HCEC 1CT (cell line): ENCODE results near the gene WDR13.
"Not testable (repeated sequence)": the region's sequence is repeated elsewhere in the genome, so short reads cannot be mapped to it uniquely, and the experiment has no call there.

Experiments used
- DNase-seq: peaks from one replicate; pipeline ENCODE4 v3.0.0-alpha.2; 2017

Gene WDR13

DNA sequence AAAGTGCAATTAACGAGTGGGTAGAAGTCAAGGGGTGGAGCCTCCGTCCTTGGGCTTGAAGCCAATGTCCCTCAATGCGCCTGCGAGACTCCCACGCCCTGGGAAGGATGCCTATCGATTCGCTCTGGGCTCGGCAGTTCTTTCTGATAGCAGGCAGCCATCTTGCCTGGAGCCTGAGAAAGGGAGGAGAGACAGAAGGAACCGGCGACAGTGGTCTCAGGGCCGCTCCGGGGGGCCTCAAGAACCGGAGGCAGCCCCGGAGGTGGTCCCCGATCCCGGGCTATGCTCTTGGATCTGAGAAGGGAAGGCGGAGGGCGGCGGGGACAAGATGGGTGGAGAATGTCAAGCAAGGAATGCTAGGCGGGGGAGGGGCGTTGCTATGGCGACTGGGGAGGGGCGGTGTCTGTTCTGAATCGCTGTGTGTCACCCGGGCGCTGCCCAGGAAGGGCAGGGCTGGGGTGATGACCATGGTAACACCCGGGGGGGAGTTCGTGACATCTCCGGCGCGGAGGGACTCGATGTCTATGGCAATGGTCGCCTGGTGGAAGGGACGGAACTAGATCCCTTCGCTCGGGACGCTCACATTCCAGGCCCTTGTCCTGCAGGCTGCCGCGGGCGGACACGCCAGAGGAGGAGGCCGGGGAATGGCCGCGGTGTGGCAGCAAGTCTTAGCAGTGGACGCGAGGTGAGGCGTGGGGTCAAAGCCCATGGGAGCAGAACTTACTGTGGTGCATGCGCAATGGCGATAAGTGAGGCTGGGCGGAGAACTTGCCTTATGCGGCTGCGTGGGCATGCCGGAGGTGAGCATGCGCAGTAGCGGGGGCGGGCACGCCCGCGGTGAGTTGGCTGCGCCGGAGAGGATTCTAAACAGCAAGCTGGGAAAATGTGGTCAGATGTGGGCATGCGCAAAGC, at the start of gene WDR13:
Gene WDR13 (plus strand): TSS at position 140 of the 912 bp plus-strand sequence. CDS start 505 bp downstream, at position 645.
- DNase-seq: peak; percentile 87

DNA sequence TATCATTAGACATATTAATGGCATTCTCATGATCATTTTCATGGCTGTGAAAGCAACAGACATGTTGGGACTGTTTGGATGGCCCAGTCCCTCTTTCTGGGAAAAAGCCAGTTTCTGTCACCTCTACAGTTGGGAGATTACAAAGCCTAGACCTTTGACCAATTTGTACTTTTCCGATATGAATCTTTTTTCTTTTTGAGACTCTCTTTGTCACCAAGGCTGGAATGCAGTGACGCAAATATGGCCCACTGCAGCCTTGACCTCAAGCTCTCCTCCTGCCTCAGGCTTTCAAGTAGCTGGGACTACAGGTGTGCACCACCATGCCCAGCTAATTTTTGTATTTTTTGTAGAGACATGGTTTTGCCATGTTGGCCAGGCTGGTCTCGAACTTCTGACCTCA, 48.4 kb upstream of the WDR13 start:
- DNase-seq: no peak

DNA sequence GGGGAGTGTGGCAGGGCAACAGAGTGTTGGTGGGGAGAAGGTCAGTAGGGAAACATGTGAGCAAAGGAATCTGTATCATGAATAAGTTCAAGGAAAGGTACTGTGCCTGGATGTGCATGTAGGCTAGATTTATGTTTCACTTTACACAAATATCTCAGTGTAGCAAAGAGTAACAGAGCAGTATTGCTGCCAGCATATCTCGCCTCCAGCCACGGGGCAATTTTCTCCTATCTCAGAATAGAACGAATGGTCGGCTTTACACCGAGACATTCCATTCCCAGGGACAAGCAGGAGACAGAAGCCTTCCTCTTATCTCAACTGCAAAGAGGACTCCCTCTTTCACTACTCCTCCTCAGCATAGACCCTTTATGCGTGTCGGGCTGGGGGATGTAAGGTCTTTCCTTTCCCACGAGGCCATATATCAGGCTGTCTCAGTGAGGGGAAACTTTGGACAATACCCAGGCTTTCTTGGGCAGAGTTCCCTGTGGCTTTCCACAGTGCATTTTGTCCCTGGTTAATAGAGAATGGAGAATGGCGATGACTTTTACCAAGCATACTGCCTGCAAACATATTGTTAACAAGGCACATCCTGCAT, 41.5 kb upstream of the WDR13 start:
- not testable (repeated sequence) for DNase-seq

DNA sequence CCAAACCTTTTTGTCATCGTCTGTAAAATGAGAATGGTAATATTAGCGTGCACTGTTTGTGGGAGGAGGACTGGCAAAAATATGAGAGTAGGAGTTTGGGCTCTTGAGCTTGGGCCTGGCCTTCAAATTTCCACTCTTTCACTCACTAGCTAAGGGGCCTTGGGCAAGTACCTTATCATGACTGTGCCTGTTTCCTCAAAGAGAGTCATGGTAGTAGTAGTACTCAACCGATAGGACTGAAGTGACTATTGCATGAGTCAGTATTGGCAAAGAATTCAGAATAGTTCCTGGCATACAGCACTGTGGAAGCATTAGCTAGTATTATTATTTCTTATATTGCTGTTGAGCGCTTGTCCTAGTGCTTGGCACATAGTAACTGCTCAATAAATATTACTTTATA, 39.0 kb upstream of the WDR13 start:
- DNase-seq: peak; percentile 82

DNA sequence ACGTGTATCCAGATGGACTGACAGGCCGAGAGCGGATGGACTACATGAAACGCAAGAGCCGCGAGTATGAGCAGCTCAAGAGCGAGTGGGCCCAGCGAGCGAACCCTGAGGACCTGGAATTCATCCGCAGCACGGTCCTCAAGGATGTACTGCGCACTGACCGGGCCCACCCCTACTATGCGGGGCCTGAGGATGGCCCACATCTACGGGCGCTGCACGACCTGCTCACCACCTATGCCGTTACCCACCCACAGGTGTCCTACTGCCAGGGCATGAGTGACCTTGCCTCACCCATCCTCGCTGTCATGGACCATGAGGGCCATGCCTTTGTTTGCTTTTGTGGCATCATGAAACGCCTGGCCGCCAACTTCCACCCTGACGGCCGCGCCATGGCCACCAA, 37.7 kb upstream of the WDR13 start:
- DNase-seq: no peak

DNA sequence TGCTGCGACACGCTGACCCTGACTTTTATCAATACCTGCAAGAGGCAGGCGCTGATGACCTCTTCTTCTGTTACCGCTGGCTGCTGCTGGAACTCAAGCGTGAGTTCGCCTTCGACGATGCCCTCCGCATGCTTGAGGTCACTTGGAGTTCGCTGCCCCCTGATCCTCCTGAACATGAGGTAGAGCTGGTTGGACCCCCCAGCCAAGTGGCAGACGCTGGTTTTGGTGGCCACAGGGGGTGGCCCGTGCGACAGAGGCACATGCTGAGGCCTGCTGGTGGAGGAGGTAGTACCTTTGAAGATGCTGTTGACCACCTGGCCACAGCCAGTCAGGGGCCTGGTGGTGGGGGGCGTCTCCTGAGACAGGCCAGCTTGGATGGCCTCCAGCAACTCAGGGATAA, 37.2 kb upstream of the WDR13 start:
- DNase-seq: no peak

DNA sequence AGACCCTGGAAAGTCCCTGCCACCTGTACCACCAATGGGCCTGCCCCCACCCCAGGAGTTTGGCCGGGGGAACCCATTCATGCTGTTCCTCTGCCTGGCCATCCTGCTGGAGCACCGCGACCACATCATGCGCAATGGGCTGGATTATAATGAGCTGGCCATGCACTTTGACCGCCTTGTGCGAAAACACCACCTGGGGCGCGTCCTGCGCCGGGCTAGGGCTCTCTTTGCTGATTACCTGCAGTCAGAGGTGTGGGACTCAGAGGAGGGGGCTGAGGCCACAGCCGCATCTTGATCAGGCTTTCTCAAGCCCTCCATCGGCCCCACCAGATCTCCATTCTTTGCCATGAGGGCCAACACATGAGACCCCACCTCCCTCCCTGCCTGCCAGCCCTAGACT, 36.6 kb upstream of the WDR13 start:
- no peak for DNase-seq

DNA sequence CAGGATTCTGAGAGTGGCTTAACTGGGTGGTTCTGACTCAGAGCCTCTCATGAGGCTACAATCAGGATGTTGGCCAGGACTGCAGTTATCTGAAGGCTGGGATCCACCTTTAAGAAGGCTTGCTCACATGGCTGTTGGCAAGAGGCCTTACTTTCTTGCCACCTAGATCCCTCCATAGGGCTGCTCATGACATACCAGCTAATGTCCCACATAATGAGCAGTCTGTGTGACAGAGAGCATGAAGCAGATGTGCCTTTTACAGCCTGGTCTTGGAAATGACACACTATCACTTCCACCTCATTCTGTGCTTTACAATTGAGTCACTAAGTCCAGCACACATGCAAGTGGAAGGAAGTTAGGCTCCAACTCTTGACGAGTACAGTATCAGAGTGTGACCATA, 27.3 kb upstream of the WDR13 start:
- peak; percentile 46 for DNase-seq

DNA sequence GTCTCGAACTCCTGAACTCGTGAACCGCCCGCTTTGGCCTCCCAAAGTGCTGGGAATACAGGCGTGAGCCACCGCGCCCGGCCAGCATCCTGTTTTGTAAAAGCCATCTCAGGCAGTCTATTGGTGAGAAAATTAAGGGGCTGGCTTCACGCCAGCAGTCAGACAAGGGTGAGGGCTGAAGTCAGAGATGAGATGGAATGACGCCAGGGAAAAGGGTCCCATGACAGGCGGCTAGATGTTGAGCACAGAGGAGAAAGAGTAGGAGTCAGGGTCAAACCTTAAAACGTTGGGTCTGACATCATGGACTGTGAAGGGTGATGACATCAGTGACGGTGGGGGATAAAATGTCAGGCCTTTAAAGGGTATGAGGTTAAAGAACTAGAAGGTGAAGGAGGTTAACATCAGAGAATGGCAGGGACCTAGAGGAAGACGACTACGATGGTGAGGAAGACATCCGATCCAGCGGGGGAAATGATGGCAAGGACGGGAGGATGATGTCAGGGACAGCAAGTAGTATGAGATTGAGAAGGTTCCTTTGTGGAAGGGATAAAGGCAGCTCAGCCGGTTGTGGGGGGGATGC, 23.5 kb upstream of the WDR13 start:
- no peak for DNase-seq

DNA sequence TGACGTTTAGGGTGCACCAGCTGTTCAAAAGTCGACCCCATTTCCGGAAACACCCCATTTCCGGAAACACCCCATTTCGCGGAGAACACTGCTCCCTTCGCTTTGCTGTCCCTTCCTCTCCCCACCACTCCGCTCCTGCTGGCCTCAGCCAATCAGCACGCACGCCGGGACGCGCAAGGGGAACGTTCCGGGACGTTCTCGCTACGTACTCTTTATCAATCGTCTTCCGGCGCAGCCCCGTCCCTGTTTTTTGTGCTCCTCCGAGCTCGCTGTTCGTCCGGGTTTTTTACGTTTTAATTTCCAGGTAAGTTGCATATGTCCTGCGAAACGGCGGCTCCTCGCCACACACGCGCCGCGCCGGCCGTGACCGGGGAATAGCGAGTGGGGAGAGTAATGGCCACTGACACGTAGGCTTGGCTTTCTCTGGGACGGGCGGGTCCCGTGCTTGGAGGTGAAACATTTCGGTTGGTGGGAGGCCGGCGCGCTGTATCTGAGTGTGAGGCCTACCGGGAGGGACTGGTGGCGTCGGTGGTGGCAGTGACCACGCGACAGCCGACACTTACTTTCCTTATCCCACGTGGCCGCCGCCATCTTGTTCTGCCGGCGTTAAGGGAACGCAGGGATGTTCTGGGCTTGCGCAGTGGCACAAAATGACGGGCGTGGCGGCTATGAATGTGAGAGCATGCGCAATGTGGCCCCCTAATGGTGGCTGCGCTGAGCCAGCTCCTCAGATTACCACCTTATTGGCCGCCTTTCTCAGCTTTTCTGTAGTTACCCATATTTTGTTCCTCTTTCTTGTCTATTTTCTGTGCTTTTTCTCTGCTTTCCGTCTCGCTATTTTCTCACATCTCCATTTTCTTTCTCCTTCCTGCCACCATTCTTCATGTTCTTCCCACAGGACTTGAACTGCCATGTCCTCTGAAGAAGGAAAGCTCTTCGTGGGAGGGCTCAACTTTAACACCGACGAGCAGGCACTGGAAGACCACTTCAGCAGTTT, 22.7 kb upstream of the WDR13 start, which contains the start of gene RBM3:
Gene RBM3 (plus strand): TSS at position 215 of the 997 bp plus-strand sequence. CDS start 697 bp downstream, at position 912.
- DNase-seq: peak; percentile 92

DNA sequence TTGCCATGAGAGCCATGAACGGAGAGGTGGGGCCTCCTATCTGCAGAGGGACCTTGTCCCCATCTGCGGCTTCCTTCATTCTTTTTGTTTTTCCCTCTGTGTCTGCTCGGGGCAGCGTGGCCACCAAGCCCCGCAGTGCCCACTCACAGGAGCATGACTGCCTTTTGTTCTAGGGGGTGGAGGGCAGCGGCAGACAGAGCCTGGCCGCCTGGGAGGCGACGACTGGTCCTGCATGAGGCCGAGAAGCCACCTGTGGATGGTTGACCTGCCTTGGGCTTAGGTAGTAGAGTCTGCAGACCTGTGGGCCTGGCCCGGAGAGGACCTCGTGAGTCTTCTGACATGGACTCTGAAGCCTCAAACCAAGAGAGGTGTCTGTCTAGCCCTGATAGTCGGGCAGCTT, 21.6 kb upstream of the WDR13 start:
- no peak for DNase-seq

DNA sequence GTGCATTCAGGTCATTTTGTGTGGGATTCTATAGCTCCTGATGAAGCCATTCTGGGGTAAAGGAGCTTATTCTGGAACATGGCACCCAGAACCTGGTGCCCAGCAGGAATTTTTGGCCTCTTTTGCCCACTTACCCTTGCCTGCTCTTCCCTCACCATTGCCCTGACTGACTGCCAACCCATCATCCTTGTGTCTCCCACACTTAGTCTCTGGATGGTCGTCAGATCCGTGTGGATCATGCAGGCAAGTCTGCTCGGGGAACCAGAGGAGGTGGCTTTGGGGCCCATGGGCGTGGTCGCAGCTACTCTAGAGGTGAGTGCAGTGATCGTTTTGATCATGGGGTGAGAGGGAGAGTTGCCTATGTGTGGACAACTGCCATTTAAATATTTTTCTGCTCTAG, 21.2 kb upstream of the WDR13 start:
- DNase-seq: no peak

DNA sequence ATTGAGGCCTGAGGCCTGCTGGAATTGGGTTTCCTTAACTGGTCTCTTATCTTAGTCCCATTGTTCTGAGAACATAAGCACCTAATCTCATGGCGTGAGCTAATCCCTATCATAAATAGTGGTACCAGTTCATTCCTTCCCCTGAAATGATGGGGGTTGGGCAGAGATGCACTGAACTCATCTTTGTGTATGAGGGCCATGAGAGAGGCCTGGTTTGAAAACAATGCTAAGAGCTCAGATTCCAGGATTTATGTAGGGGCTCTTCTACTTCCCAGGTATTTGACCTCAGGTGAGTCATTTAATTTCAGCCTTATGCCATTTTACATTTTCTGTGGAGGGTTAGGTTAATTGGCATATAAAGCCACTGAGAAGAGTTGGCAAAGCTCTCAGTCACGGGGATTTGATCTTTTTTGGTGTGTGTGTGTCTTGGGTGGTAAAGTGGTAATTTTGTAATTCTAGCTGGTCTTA, 18.6 kb upstream of the WDR13 start:
- no peak for DNase-seq

DNA sequence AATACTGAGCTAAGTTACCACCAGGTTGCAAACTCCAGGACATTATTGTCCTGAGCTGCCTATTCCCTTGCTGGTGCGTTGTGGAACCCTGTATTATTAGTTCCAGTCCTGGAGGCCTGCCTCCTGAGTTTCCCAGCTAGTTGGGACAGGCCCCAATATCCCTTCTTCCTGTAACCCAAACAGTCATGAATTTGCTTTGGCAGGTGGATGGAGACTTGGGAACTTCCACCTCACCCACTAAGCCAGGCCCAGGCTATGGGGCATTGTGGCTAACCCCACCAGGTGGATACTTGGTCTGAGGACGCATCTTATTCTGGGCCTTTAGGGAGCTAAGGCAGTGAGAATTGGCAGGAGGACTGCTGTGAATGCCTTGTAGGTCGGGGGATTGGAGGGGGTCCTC, 18.0 kb upstream of the WDR13 start:
- DNase-seq: no peak

DNA sequence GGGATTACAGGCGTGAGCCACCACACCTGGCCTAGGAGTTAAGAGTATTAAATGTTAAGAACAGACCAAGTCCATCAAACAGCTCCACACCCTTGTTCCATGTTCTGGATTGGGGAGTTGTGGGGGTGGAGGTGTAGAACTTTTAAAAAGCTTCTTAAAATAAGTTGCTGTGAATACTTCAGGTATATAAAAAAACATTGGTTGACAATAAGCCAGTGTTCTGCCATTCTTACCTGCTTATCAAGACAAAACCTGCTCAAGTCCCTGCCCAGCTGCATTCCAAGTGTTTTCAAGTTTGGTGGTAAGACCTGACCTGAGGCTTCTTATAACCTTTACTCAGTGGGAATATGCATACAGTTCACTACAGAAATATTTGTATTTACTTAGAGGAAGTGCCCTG, 16.6 kb upstream of the WDR13 start:
- no peak for DNase-seq

DNA sequence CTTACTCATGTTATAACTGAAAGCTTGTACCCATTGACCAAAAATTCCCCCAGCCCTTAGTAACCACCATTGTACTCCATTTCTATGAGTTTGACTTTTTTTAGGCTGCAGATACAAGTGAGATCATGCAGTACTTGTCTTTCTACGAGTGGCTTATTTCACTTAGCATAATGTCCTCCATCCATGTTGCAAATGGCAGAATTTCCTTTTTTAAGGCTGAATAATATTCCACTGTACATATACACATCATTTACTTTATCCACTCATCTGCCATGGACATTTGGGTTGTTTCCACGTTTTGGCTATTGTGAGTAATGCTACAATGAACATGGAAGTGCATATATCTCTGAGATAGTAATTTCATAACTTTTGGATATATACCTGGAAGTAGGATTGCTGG, 12.6 kb upstream of the WDR13 start:
- no peak for DNase-seq

DNA sequence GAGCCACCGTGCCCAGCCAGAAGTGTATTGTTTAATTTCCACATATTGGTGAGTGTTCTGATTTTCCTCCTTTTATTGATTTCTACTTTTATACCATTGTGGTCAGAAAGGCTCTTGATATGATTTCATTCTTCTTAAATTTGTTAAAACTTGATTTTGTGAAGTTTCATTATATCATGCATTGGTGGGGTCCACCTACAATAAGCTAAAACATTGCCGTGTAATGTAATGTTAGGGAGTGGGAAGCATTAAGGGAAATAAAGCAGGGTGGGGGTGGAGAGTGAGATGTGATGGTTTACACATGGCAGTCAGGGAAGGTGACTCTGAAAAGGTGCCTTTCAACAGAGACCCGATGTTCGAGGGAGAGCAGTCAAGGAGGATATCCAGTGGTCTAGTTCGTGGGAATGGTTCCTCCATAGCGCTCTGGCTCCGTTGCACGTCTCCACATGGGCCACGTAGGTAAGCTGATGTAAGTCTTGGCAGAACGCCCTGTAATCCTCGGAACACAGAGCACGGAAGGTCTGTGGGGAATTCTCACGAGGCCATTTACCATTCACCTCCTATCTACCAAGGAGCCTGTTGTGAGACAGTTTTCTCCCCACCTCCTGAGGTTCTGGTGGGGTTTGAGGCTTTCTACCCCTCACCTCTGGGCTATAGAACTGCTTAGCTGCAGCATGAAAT, 7.7 kb upstream of the WDR13 start:
- no peak for DNase-seq

DNA sequence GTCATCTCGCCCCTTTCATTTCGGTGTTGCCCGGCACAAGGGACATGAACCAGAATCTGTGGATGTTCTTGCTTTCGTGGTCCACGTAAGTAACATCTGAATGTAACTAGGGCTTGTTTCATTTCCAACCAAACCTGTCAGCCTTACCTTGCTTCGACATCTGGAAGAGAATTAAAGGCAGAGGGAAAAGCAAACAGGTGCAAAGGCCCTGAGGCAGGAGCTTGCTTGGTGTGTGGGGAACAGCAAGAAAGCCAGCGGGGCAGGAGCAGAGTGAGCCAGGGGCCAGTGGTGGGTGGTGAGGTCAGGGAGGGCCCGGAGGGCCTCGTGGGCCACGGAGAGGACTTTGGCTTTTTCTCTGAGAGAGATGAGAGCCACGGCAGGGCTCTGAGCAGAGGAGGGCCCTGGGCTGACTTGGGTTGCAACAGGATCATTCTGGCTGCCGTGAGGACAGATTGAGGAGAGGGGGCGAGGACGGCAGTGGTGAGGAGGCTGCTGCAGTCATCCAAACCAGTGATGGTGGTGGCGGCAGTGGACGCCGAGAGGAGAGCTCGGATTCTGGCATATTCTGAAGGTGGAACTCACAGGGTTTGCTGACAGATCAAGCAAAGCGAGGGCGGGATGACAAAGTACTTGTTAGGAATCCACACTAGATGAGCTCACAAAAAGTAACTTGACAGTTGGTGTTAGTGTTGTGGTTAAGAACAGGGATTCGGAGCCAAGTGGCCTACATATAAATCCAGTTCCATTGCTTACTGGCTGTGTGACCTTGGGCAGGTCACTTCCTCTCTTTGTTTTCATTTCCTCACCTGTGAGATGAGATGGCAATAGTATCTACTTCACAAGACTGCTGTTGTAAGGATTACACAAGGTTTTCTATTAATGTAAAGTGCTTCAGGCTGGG, 6.8 kb upstream of the WDR13 start:
- DNase-seq: peak; percentile 35

DNA sequence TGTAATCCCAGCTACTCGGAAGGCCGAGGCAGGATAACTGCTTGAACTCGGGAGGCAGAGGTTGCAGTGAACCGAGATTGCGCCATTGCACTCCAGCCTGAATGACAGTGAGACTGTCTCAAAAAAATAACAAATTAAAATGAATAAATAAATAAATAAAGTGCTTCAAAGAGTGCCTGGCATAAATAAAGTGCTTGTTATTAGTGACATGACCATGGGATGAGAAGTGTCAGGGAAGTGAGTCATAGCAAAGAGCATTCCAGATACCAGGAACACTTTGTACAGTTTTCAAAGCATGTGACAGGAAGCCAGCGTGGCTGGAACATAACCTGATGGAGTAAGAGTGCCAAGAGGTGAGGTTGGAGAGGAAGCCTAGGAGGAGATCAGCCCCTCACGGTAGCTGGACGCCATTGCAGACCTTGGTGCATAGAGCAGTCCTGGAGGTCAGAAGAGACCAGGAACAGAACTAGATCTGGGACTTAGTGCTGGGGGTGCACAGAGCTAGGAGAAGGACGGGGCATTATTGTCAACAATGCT, 6.0 kb upstream of the WDR13 start:
- peak; percentile 88 for DNase-seq

DNA sequence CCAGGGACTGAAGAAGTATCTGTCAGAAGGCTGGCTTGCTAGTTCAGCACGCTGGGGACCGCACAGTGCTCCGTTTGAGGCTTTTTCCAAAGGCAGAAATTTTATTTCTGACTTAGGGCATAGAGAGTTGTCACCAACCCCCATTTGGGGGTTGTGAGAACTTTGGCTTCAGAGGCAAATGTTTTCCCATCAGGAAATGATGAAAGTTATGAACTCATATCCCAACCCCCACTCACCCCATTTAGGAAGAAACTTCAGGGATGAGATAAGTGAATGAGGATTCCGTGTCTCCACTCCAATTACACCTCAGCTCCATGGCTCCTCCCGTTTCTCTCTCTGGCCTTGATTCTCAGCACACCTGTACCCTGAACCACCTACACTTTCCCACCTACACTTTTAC, 4.3 kb upstream of the WDR13 start:
- no peak for DNase-seq

DNA sequence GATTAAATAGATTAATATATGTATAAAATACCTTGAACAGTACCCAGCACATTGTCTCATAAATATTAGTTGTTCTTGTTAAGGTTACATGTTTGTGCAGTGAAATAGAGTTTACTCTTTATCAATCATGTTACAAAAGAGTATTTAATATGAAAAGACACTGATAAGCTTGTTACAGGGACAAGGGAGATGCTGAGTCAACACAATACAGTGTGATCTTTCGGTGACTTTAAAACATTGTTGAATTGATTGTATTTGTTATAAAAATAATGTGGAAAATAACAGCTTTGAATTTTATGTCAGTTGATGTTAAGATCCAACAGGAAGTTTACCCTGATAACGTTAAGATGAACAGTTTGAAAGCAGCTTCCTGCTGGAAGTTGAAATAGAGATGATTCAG, 1.4 kb upstream of the WDR13 start:
- no peak for DNase-seq
